Adrenal gland (tissue), 12 donors: ENCODE measurements around the gene CFAP57. TPM values are rescaled to one million over a fixed set of nuclear protein-coding genes. Genes with fewer than 3 reads are reported as not detected.

Source experiments
- DNase-seq, 7 donors: peaks; one replicate each; pipeline ENCODE4 v3.0.0-alpha.2; 2019 to 2020
- H3K27ac ChIP-seq, 5 donors: fragments of 200-600 bp; sonication (generic) in 4 of 5; 1 replicate in 3 of 5; 2 replicates in 2 of 5; pipeline versions ENCODE4 v1.5.1 to v1.8.0; 2016 to 2020; ENCODE audit warnings: mild to moderate bottlenecking in 1 of 5
- H3K27me3 ChIP-seq: fragments of 200-600 bp; 2 replicates; pipeline ENCODE4 v1.8.0; 2021
- H3K36me3 ChIP-seq, 2 donors: fragments of 200-600 bp; replicated peaks in 1 of 2; 1 replicate in 1 of 2; 2 replicates in 1 of 2; pipeline versions ENCODE4 v1.5.1 to v1.8.0; 2018 to 2022
- H3K4me1 ChIP-seq, 2 donors: fragments of 200-600 bp; replicated peaks in 1 of 2; 1 replicate in 1 of 2; 2 replicates in 1 of 2; pipeline versions ENCODE4 v1.5.1 to v1.8.0; 2018 to 2021
- H3K4me3 ChIP-seq, 4 donors: fragments of 200-600 bp; sonication (generic) in 3 of 4; one replicate each; pipeline ENCODE4 v1.5.1; 2016 to 2018
- H3K9me3 ChIP-seq, 3 donors: fragments of 200-600 bp; sonication (generic) in 1 of 3; replicated peaks in 1 of 3; 1 replicate in 2 of 3; 2 replicates in 1 of 3; pipeline versions ENCODE4 v1.5.1 to v1.8.0; 2016 to 2021
- CTCF ChIP-seq, 6 experiments: fragments of 450-650 bp in 4 of 6; fragments of 200-600 bp in 2 of 6; sonication (generic) in 1 of 6; IDR thresholded peaks; 1 replicate in 5 of 6; 2 replicates in 1 of 6; pipeline versions ENCODE4 v1.5.1 to v1.8.0; 2016 to 2021; ENCODE audit warnings: antibody characterized with exemption in 6 of 6, mild to moderate bottlenecking in 2 of 6, moderate library complexity in 1 of 6
- POLR2A ChIP-seq, 2 donors: fragments of 450-650 bp; IDR thresholded peaks; one replicate each; pipeline ENCODE4 v1.6.1; 2017; ENCODE audit warnings: antibody characterized with exemption in 2 of 2, mild to moderate bottlenecking in 2 of 2, moderate library complexity in 1 of 2
- WGBS, 4 donors: extraction: QIAGEN DNeasy Blood & Tissue Kit in 2 of 4; methylation state at CpG; one replicate each; pipeline versions ENCODE4 v1.1.5 to v1.1.7; 2013 to 2017; 5-methylcytosine and 5-hydroxymethylcytosine counted together
- intact Hi-C, 2 donors: fragments of 100-400 bp; cut with DNase I; formaldehyde crosslinking; loops; one replicate each; pipeline versions ENCODE4 v1.14.1 to v1.15.0; 2022 to 2023
- polyA plus RNA-seq, 3 donors: library from polyadenylated mRNA; stranded (reverse); fragments of 200-250 nt in 2 of 3; fragments of 350-450 nt in 1 of 3; fragmentation: Illumina TruSeq in 1 of 3; extraction: RNeasy Lipid Tissue Mini Kit (QIAGEN cat#74804) in 1 of 3; gene quantifications; one replicate each; pipeline ENCODE4 v1.2.3, GENCODE V29; 2013 to 2014
- total RNA-seq, 9 donors: library from RNA; depleted of rRNA in 4 of 9; stranded (reverse); fragments of >200 nt in 4 of 9; fragments of 120-200 nt in 1 of 9; fragmentation: NEBNext Ultra II Directional in 1 of 9; extraction: Animal tissue kit (Norgen Biotek cat#: 25700) in 1 of 9; gene quantifications; one replicate each; pipeline versions ENCODE4 v1.1.0 to v1.2.4, GENCODE V29; 2013 to 2023
- donor health status: healthy with polysubstance abuse.
- donor health status: Bipolar disorder and iron deficiency.
- donor health status: DM: yes; HTN: yes; CAD: no.
- donor health status: DM: no; HTN: no; CAD: no.
- donor health status: DM: no; HTN: no; CAD: no.
- donor health status: DM: yes; HTN: yes; CAD: no.

CFAP57 gene
- total and polyA plus RNA-seq, 12 donors, result 0.06 to 2.1 (median 0.33) TPM; not detected in 3

- H3K27me3 ChIP-seq, result no peaks in the 10 kb centered on the region
- H3K4me1 ChIP-seq, result peaks cover 0 to 23% of the 10 kb centered on the region in 2 donors
- no peak overlapping the region for H3K4me3 ChIP-seq
- DNase-seq, result no peak
- no peaks in the 10 kb centered on the region for H3K9me3 ChIP-seq
- TF ChIP-seq POLR2A (IDR thresholded peaks at IDR 0.05) (no peak), CTCF (IDR thresholded peaks at IDR 0.05) (no peak)
- WGBS, 4 donors, result 74 to 88% (median 82%) methylated on average over 5 of the region's 5 CpGs
- intact Hi-C loops, result no loop called here
- H3K27ac ChIP-seq, result no peak overlapping the region
- no peaks in the 10 kb centered on the region for H3K36me3 ChIP-seq
Measured at GRCh38 chr1:43292679-43293078, 120.5 kb downstream of the CFAP57 start.

- Histone ChIP-seq H3K27ac (no peak overlapping the region), H3K36me3 (no peaks in the 10 kb centered on the region), H3K9me3 (no peaks in the 10 kb centered on the region), H3K4me1 (peaks cover 0 to 23% of the 10 kb centered on the region in 2 donors), H3K27me3 (no peaks in the 10 kb centered on the region), H3K4me3 (no peak overlapping the region)
- intact Hi-C loops, result no loop called here
- no peak for TF ChIP-seq CTCF (IDR thresholded peaks at IDR 0.05)
- 64 to 96% (median 83%) methylated on average over 1 to 2 of the region's 2 CpGs for WGBS, 4 donors
- no peak for DNase-seq
Measured at GRCh38 chr1:43293176-43293575, 121.0 kb downstream of the CFAP57 start.

- whole genome bisulfite sequencing, 4 donors, result 66 to 78% (median 70%) methylated on average over 7 of the region's 7 CpGs
- Histone ChIP-seq H3K9me3 (no peaks in the 10 kb centered on the region), H3K4me3 (no peak overlapping the region), H3K36me3 (no peaks in the 10 kb centered on the region), H3K4me1 (peaks cover 0 to 20% of the 10 kb centered on the region in 2 donors), H3K27ac (peak overlapping the region in 2 of 5 donors; percentile 24 to 39), H3K27me3 (no peaks in the 10 kb centered on the region)
- DNase-seq, result peak in 2 of 7 donors; percentile 32 to 40
- TF ChIP-seq POLR2A (IDR thresholded peaks at IDR 0.05) (no peak), CTCF (IDR thresholded peaks at IDR 0.05) (no peak)
- intact Hi-C loops, result no loop called here
Measured at GRCh38 chr1:43293896-43294760, 122.0 kb downstream of the CFAP57 start.

GRCh38 chr1:43294761-43295160 lies 122.6 kb downstream of the CFAP57 start:
- 83 to 91% (median 88%) methylated on average over 1 to 8 of the region's 8 CpGs for WGBS, 4 donors
- H3K9me3 ChIP-seq, result no peaks in the 10 kb centered on the region
- intact Hi-C loops, result no loop called here
- no peaks in the 10 kb centered on the region for H3K36me3 ChIP-seq
- H3K27ac ChIP-seq, result peak overlapping the region in 2 of 5 donors; percentile 24 to 39
- TF ChIP-seq POLR2A (IDR thresholded peaks at IDR 0.05) (no peak), CTCF (IDR thresholded peaks at IDR 0.05) (no peak)
- no peak for DNase-seq
- H3K27me3 ChIP-seq, result no peaks in the 10 kb centered on the region
- H3K4me3 ChIP-seq, result no peak overlapping the region
- H3K4me1 ChIP-seq, result peaks cover 0 to 14% of the 10 kb centered on the region in 2 donors
